ENCODE results near the gene HOTAIR. TPM values are rescaled to one million over a fixed set of nuclear protein-coding genes. Genes with fewer than 3 reads are reported as not detected.

HOTAIR gene
- polyA plus RNA-seq, 1 experiment: not detected

- Histone ChIP-seq H3K4me3 (ENCODE audit: low read depth, low read length) (no peak overlapping the region), H3K9me3 (ENCODE audit: control insufficient read depth, insufficient read depth, low read length) (peaks cover 19% of the 10 kb centered on the region; the same call in 1 of the 2 replicates), H3K27ac (ENCODE audit: low read depth, low read length) (no peak overlapping the region), H3K27me3 (ENCODE audit: control insufficient read depth, insufficient read depth, low read length) (peaks cover 95% of the 10 kb centered on the region)
- ChIA-PET CTCF (interaction anchor here (0.6 kb wide), 1 partner anchor 425 kb away, joined by 4 read pairs; no protein-coding TSS in a partner anchor), POLR2A (no interaction called here)
- TF ChIP-seq, protein P1, sequence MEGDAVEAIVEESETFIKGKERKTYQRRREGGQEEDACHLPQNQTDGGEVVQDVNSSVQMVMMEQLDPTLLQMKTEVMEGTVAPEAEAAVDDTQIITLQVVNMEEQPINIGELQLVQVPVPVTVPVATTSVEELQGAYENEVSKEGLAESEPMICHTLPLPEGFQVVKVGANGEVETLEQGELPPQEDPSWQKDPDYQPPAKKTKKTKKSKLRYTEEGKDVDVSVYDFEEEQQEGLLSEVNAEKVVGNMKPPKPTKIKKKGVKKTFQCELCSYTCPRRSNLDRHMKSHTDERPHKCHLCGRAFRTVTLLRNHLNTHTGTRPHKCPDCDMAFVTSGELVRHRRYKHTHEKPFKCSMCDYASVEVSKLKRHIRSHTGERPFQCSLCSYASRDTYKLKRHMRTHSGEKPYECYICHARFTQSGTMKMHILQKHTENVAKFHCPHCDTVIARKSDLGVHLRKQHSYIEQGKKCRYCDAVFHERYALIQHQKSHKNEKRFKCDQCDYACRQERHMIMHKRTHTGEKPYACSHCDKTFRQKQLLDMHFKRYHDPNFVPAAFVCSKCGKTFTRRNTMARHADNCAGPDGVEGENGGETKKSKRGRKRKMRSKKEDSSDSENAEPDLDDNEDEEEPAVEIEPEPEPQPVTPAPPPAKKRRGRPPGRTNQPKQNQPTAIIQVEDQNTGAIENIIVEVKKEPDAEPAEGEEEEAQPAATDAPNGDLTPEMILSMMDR (IDR thresholded peaks at IDR 0.05; ENCODE audit: low read depth, low read length): no peak
- DNase-seq (ENCODE audit: low read depth, low spot score): no peak
Measured at GRCh38 chr12:53953831-53954693, 20.7 kb downstream of the HOTAIR start.

DNA sequence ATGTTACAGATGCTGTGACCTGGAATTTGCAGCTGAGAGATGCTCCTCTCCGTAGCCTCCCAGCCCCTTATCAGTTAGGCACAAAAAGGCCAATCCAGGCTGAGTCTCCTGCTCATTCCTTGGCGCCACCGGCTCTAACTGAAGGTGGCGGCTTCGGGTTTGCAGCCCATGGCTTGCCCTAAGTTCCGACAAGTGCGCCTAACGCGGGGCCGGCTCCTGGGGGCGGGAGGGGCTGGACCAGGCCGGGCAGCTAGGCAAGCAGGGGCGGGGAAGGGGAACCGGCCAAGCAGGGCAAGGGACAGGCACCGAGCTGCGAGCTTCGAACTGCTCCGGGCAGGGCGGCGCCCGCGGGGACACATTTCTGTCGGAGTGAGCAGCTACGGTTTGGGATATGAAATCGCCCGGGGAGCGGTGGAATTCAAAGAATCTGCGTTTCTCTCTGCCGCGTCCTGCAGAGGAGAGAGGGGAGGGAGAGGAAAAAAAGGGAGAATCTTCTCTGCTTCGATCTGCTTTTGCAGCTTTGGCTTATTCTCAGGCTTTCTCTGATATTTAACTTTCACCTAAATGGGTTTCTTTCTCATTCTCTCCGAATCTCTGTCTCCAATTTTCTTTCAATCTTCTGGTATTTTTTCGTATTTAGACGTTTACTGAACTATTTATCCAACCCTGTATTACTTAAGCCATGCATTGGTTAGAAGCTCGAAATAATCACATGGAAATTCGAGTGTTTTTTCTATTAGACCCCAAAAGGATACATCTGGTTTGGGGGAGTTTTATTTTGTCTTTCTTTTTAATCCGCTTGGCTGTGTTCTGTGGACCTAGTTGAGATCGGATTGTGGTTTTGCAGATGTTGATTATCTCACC lies 21.7 kb downstream of the HOTAIR start:
- no peak for DNase-seq (ENCODE audit: low read depth, low spot score)
- CTCF ChIA-PET: interaction anchor here (0.6 kb wide), 2 partner anchors 372 to 1067 kb away, joined by 3 to 5 read pairs; partner anchors contain the start of gene COPZ1
- Histone ChIP-seq H3K27ac (ENCODE audit: low read depth, low read length) (no peak overlapping the region), H3K27me3 (ENCODE audit: control insufficient read depth, insufficient read depth, low read length) (peaks cover 96% of the 10 kb centered on the region), H3K9me3 (ENCODE audit: control insufficient read depth, insufficient read depth, low read length) (peaks cover 19% of the 10 kb centered on the region; the same call in 1 of the 2 replicates), H3K4me3 (ENCODE audit: low read depth, low read length) (no peak overlapping the region)
- TF ChIP-seq, protein P1 (IDR thresholded peaks at IDR 0.05; ENCODE audit: low read depth, low read length): no peak
- POLR2A ChIA-PET: no interaction called here

- CTCF ChIA-PET: interaction anchor here (0.6 kb wide), 2 partner anchors 373 to 1066 kb away, joined by 3 to 5 read pairs; partner anchors contain the start of gene COPZ1
- DNase-seq (ENCODE audit: low read depth, low spot score): no peak
Measured at GRCh38 chr12:53952335-53952694, 22.4 kb downstream of the HOTAIR start.

GRCh38 chr12:53951577-53952334 lies 23.0 kb downstream of the HOTAIR start:
- no peak for DNase-seq (ENCODE audit: low read depth, low spot score)
- Histone ChIP-seq H3K4me3 (ENCODE audit: low read depth, low read length) (no peak overlapping the region), H3K9me3 (ENCODE audit: control insufficient read depth, insufficient read depth, low read length) (peaks cover 19% of the 10 kb centered on the region; the same call in 1 of the 2 replicates), H3K27ac (ENCODE audit: low read depth, low read length) (no peak overlapping the region), H3K27me3 (ENCODE audit: control insufficient read depth, insufficient read depth, low read length) (peaks cover 94% of the 10 kb centered on the region)
- TF ChIP-seq, protein P1 (IDR thresholded peaks at IDR 0.05; ENCODE audit: low read depth, low read length): no peak
- ChIA-PET CTCF (no interaction called here), POLR2A (no interaction called here)

More at GRCh38 chr12:53952335-53952694, 22.4 kb downstream of the HOTAIR start:
- POLR2A ChIA-PET: no interaction called here
- Histone ChIP-seq H3K27me3 (ENCODE audit: control insufficient read depth, insufficient read depth, low read length) (peaks cover 96% of the 10 kb centered on the region), H3K9me3 (ENCODE audit: control insufficient read depth, insufficient read depth, low read length) (peaks cover 19% of the 10 kb centered on the region; the same call in 1 of the 2 replicates), H3K27ac (ENCODE audit: low read depth, low read length) (no peak overlapping the region), H3K4me3 (ENCODE audit: low read depth, low read length) (no peak overlapping the region)
- TF ChIP-seq, protein P1 (IDR thresholded peaks at IDR 0.05; ENCODE audit: low read depth, low read length): 0 out of 2 replicates have a peak, but pooled peaks have one; percentile 7

All from AG04450 (cell line).